Neural progenitor cell (in vitro differentiated cells): ENCODE measurements around the gene DAP. TPM values are rescaled to one million over a fixed set of nuclear protein-coding genes. Genes with fewer than 3 reads are reported as not detected.
"Not testable (repeated sequence)": the region's sequence is repeated elsewhere in the genome, so short reads cannot be mapped to it uniquely, and the experiment has no call there.

Experiments used
- DNase-seq: peaks from one replicate; pipeline ENCODE4 v3.0.0-alpha.2; 2016; ENCODE audit warnings: low spot score
- H2AFZ ChIP-seq: fragments of 200-600 bp; sonication (generic); replicated peaks from 2 replicates; pipeline ENCODE4 v1.6.1; 2016; ENCODE audit warnings: antibody characterized with exemption
- H3F3A ChIP-seq: fragments of 200-600 bp; sonication (generic); 2 replicates; pipeline ENCODE4 v1.6.1; 2016; ENCODE audit warnings: antibody characterized with exemption, low read depth
- H3K27ac ChIP-seq: fragments of 200-600 bp; sonication (generic); 2 replicates; pipeline ENCODE4 v1.5.1; 2016; ENCODE audit warnings: mild to moderate bottlenecking
- H3K27me3 ChIP-seq: fragments of 200-600 bp; sonication (generic); 2 replicates; pipeline ENCODE4 v1.6.1; 2016; ENCODE audit warnings: mild to moderate bottlenecking, moderate library complexity
- H3K36me3 ChIP-seq: fragments of 200-600 bp; sonication (generic); 2 replicates; pipeline ENCODE4 v1.5.1; 2016
- H3K4me1 ChIP-seq: fragments of 200-600 bp; sonication (generic); 2 replicates; pipeline ENCODE4 v1.6.1; 2016; ENCODE audit warnings: mixed run types
- H3K4me2 ChIP-seq: fragments of 200-600 bp; sonication (generic); 2 replicates; pipeline ENCODE4 v1.6.1; 2016
- H3K4me3 ChIP-seq: fragments of 200-600 bp; sonication (generic); 2 replicates; pipeline ENCODE4 v1.5.1; 2016
- H3K79me2 ChIP-seq: fragments of 200-600 bp; sonication (generic); 2 replicates; pipeline ENCODE4 v1.6.1; 2016; ENCODE audit warnings: low read depth
- H3K9ac ChIP-seq: fragments of 200-600 bp; sonication (generic); 2 replicates; pipeline ENCODE4 v1.6.1; 2016
- H3K9me3 ChIP-seq: fragments of 200-600 bp; sonication (generic); 2 replicates; pipeline ENCODE4 v1.5.1; 2016; ENCODE audit warnings: low read depth
- H4K20me1 ChIP-seq: fragments of 200-600 bp; sonication (generic); 2 replicates; pipeline ENCODE4 v1.6.1; 2016; ENCODE audit warnings: low read depth
- H3K27ac Mint-ChIP-seq: 3 replicates; pipeline ENCODE4 v1.8.0; 2021; ENCODE audit warnings: mixed read lengths
- H3K27me3 Mint-ChIP-seq: 2 replicates; pipeline ENCODE4 v1.8.0; 2022; ENCODE audit warnings: low read depth, mild to moderate bottlenecking, inconsistent platforms, moderate library complexity, mixed read lengths; ENCODE audit not compliant: insufficient read depth
- H3K36me3 Mint-ChIP-seq: 3 replicates; pipeline ENCODE4 v1.8.0; 2021; ENCODE audit warnings: mixed read lengths
- H3K4me1 Mint-ChIP-seq: 3 replicates; pipeline ENCODE4 v1.8.0; 2021; ENCODE audit warnings: mixed read lengths
- H3K4me3 Mint-ChIP-seq: 3 replicates; pipeline ENCODE4 v1.8.0; 2021; ENCODE audit warnings: mild to moderate bottlenecking, moderate library complexity, mixed read lengths
- H3K9me3 Mint-ChIP-seq: 3 replicates; pipeline ENCODE4 v1.8.0; 2020; ENCODE audit warnings: mixed read lengths
- EZH2 ChIP-seq: fragments of 200-600 bp; sonication (generic); IDR thresholded peaks from 2 replicates; pipeline ENCODE4 v1.6.1; 2017; ENCODE audit warnings: antibody characterized with exemption, mild to moderate bottlenecking, moderate library complexity
- EZH2phosphoT487 ChIP-seq: fragments of 200-600 bp; sonication (generic); IDR thresholded peaks from 2 replicates; pipeline ENCODE4 v1.6.1; 2017; ENCODE audit warnings: antibody characterized with exemption
- total RNA-seq: library from RNA; depleted of rRNA; stranded (reverse); fragments of >200 nt; gene quantifications from 2 replicates; pipeline ENCODE4 v1.2.3, GENCODE V29; 2015; ENCODE audit warnings: low replicate concordance
- TF ChIP-seq, protein P1 (sequence below): fragments of 200-600 bp; sonication (generic); IDR thresholded peaks from 2 replicates; pipeline ENCODE4 v1.5.1; 2017; ENCODE audit warnings: antibody characterized with exemption, mild to moderate bottlenecking

The DAP gene
- total RNA-seq, 1 donor from 2014 or later = 12.2 TPM

GRCh38 chr5:10665799-10666198 lies 95.2 kb downstream of the DAP start:
- no peak overlapping the region for H3K4me2 ChIP-seq
- Mint-ChIP-seq H3K4me3 (no peak overlapping the region), H3K36me3 (no peaks in the 10 kb centered on the region), H3K4me1 (peaks cover 23% of the 10 kb centered on the region), H3K27me3 (peaks cover 10% of the 10 kb centered on the region), H3K9me3 (no peaks in the 10 kb centered on the region), H3K27ac (no peak overlapping the region)
- no peaks in the 10 kb centered on the region for H3K79me2 ChIP-seq
- no peak overlapping the region for H2AFZ ChIP-seq
- H3F3A ChIP-seq = no peaks in the 10 kb centered on the region
- no peak for DNase-seq
- no peaks in the 10 kb centered on the region for H3K36me3 ChIP-seq
- peaks cover 6% of the 10 kb centered on the region for H3K4me1 ChIP-seq
- H3K4me3 ChIP-seq = no peak overlapping the region
- no peaks in the 10 kb centered on the region for H3K9me3 ChIP-seq
- H3K9ac ChIP-seq = no peak overlapping the region
- no peak overlapping the region for H3K27ac ChIP-seq
- no peaks in the 10 kb centered on the region for H3K27me3 ChIP-seq
- H4K20me1 ChIP-seq = no peaks in the 10 kb centered on the region
- TF ChIP-seq EZH2 = no peak
- no peak for TF ChIP-seq EZH2phosphoT487
- TF ChIP-seq, protein P1, sequence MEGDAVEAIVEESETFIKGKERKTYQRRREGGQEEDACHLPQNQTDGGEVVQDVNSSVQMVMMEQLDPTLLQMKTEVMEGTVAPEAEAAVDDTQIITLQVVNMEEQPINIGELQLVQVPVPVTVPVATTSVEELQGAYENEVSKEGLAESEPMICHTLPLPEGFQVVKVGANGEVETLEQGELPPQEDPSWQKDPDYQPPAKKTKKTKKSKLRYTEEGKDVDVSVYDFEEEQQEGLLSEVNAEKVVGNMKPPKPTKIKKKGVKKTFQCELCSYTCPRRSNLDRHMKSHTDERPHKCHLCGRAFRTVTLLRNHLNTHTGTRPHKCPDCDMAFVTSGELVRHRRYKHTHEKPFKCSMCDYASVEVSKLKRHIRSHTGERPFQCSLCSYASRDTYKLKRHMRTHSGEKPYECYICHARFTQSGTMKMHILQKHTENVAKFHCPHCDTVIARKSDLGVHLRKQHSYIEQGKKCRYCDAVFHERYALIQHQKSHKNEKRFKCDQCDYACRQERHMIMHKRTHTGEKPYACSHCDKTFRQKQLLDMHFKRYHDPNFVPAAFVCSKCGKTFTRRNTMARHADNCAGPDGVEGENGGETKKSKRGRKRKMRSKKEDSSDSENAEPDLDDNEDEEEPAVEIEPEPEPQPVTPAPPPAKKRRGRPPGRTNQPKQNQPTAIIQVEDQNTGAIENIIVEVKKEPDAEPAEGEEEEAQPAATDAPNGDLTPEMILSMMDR = no peak

DNA sequence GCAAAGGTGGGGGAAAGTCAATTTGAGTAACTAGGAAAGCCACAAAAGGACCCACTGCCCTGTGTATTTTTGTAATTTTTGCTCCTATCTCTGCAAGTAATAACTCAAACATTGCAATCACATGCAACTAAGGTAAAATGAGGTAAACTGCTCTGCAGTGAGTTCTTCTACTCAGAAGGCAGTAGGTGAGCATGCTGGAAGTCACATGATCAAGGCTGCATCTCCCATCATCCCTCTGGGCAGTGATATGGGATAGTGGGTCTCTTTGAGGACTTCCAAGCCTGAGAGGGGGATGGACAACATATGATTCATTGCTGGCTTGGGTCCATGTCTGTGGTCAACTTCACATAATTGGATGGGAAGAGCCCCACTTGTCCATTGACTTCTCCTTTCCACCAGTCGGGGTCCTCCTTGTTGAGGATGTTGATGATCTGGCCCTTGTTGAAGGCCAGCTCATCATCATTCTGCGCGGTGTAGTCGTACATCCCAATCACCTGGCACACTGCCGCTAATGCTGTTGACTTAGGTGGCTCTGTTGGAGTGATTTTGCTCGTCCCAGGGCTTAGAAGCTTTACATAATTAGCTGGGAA lies 96.8 kb downstream of the DAP start:
- not testable (repeated sequence) for H3K4me3 ChIP-seq, DNase-seq, H3F3A ChIP-seq, H3K36me3 Mint-ChIP-seq, H3K4me2 ChIP-seq, H3K27ac ChIP-seq, H3K9ac ChIP-seq, H3K27me3 ChIP-seq, H3K79me2 ChIP-seq, H3K4me1 ChIP-seq, H4K20me1 ChIP-seq, H3K9me3 Mint-ChIP-seq, H3K36me3 ChIP-seq, H3K9me3 ChIP-seq, H3K27me3 Mint-ChIP-seq, H3K4me3 Mint-ChIP-seq, H2AFZ ChIP-seq, H3K27ac Mint-ChIP-seq
- peaks cover 23% of the 10 kb centered on the region for H3K4me1 Mint-ChIP-seq

- no peaks in the 10 kb centered on the region for H3K36me3 Mint-ChIP-seq
- H3K4me3 Mint-ChIP-seq = no peak overlapping the region
- H3K4me1 Mint-ChIP-seq = peaks cover 23% of the 10 kb centered on the region
- no peak overlapping the region for H3K9ac ChIP-seq
- no peaks in the 10 kb centered on the region for H3F3A ChIP-seq
- no peak overlapping the region for H3K4me3 ChIP-seq
- H3K36me3 ChIP-seq = no peaks in the 10 kb centered on the region
- H3K79me2 ChIP-seq = no peaks in the 10 kb centered on the region
- H3K9me3 ChIP-seq = no peaks in the 10 kb centered on the region
- no peak overlapping the region for H3K27ac ChIP-seq
- DNase-seq = peak; percentile 23
- H3K27ac Mint-ChIP-seq = no peak overlapping the region
- no peaks in the 10 kb centered on the region for H3K27me3 ChIP-seq
- no peaks in the 10 kb centered on the region for H4K20me1 ChIP-seq
- peak overlapping the region; percentile 22 for H3K4me2 ChIP-seq
- TF ChIP-seq EZH2phosphoT487 (no peak), EZH2 (no peak)
- TF ChIP-seq, protein P1 = no peak
- H3K4me1 ChIP-seq = peaks cover 6% of the 10 kb centered on the region
- H2AFZ ChIP-seq = no peak overlapping the region
- H3K27me3 Mint-ChIP-seq = peaks cover 10% of the 10 kb centered on the region
- no peaks in the 10 kb centered on the region for H3K9me3 Mint-ChIP-seq
Observed at GRCh38 chr5:10663489-10664179, 97.4 kb downstream of the DAP start.
